C4-2B (cell line): ENCODE results near the gene LPP.

Experiments
- ZFX ChIP-seq: fragments of 450-650 bp; IDR thresholded peaks from 2 replicates; pipeline ENCODE4 v1.6.1; 2017
- TF ChIP-seq, protein P1 (sequence below): fragments of 450-650 bp; conservative IDR thresholded peaks from 2 replicates; pipeline ENCODE4 v1.5.1; 2017; ENCODE audit warnings: mild to moderate bottlenecking

DNA sequence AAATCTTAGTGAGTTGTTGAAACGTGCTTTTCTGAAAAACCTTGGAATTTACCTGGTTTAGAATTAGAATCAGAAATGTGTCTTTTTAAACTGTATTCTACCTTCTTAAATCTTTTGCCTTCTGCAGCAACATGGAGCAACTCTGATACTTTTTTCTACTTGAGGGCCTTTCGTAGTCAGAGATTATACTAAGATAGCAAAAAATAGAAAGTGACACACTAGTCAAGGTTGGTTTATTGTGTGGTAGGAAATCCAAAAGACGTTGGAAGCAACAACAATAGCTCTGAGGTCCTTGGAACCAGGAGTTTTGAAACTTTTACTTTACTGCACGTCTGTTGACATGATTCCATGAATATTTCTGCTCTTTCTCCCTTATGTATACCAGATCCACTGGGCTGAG is 294.9 kb downstream of the LPP start:
- TF ChIP-seq, protein P1, sequence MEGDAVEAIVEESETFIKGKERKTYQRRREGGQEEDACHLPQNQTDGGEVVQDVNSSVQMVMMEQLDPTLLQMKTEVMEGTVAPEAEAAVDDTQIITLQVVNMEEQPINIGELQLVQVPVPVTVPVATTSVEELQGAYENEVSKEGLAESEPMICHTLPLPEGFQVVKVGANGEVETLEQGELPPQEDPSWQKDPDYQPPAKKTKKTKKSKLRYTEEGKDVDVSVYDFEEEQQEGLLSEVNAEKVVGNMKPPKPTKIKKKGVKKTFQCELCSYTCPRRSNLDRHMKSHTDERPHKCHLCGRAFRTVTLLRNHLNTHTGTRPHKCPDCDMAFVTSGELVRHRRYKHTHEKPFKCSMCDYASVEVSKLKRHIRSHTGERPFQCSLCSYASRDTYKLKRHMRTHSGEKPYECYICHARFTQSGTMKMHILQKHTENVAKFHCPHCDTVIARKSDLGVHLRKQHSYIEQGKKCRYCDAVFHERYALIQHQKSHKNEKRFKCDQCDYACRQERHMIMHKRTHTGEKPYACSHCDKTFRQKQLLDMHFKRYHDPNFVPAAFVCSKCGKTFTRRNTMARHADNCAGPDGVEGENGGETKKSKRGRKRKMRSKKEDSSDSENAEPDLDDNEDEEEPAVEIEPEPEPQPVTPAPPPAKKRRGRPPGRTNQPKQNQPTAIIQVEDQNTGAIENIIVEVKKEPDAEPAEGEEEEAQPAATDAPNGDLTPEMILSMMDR: no peak
- TF ChIP-seq ZFX: no peak
